SU-DHL-6 (cell line): Measurements from ENCODE around the gene UQCC2.

Experiments
- EZH2phosphoT487 ChIP-seq: fragments of 200-600 bp; sonication (generic), shearing (Covaris generic); conservative IDR thresholded peaks from 2 replicates; pipeline ENCODE4 v1.6.1; 2018; ENCODE audit warnings: mild to moderate bottlenecking, antibody characterized with exemption, low read length, moderate library complexity, mixed read lengths
- TF ChIP-seq, protein P1 (sequence below): fragments of 200-600 bp; sonication (generic); IDR thresholded peaks from one replicate; pipeline ENCODE4 v1.5.1; 2017; ENCODE audit warnings: antibody characterized with exemption, mild to moderate bottlenecking, low read length, moderate library complexity; ENCODE audit not compliant: insufficient read depth, poor library complexity, severe bottlenecking

- TF ChIP-seq, protein P1, sequence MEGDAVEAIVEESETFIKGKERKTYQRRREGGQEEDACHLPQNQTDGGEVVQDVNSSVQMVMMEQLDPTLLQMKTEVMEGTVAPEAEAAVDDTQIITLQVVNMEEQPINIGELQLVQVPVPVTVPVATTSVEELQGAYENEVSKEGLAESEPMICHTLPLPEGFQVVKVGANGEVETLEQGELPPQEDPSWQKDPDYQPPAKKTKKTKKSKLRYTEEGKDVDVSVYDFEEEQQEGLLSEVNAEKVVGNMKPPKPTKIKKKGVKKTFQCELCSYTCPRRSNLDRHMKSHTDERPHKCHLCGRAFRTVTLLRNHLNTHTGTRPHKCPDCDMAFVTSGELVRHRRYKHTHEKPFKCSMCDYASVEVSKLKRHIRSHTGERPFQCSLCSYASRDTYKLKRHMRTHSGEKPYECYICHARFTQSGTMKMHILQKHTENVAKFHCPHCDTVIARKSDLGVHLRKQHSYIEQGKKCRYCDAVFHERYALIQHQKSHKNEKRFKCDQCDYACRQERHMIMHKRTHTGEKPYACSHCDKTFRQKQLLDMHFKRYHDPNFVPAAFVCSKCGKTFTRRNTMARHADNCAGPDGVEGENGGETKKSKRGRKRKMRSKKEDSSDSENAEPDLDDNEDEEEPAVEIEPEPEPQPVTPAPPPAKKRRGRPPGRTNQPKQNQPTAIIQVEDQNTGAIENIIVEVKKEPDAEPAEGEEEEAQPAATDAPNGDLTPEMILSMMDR = no peak
- no peak for TF ChIP-seq EZH2phosphoT487
Observed at GRCh38 chr6:33677689-33678088, 33.8 kb downstream of the UQCC2 start.
